ENCODE measurements around the gene BID.

DNA sequence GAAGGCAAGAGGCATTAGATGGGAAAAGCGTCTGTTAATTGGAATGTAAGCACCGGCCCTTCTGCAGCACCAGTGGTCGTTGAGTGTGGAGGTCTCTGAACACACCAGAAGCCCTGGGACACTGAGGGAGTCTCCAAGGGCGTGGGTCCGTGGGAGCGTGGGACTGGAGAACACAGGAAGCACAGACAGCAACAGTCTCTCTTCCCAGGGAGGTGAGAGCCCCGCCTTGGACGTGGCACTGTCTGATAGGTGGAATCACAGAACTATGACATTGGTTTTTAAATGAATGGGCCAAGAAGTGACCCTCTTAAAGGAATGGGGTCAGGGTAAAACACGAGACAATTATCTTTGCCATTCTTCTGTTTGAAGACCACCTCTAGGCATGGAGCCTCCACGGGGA, 28.1 kb upstream of the BID start:
- TF ChIP-seq, protein P1, sequence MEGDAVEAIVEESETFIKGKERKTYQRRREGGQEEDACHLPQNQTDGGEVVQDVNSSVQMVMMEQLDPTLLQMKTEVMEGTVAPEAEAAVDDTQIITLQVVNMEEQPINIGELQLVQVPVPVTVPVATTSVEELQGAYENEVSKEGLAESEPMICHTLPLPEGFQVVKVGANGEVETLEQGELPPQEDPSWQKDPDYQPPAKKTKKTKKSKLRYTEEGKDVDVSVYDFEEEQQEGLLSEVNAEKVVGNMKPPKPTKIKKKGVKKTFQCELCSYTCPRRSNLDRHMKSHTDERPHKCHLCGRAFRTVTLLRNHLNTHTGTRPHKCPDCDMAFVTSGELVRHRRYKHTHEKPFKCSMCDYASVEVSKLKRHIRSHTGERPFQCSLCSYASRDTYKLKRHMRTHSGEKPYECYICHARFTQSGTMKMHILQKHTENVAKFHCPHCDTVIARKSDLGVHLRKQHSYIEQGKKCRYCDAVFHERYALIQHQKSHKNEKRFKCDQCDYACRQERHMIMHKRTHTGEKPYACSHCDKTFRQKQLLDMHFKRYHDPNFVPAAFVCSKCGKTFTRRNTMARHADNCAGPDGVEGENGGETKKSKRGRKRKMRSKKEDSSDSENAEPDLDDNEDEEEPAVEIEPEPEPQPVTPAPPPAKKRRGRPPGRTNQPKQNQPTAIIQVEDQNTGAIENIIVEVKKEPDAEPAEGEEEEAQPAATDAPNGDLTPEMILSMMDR (IDR thresholded peaks at IDR 0.05), result no peak
- TF ChIP-seq POLR2A (IDR thresholded peaks at IDR 0.05), result no peak
